DMS79 (cell line): Measurements from ENCODE around the gene GNG12.

ENCODE experiments used
- DNase-seq: peaks from one replicate; lab custom pipeline; 2025; lab: John Stamatoyannopoulos, UW

GNG12 gene

GRCh38 chr1:67840449-67840848 lies 7.2 kb upstream of the GNG12 start:
- no peak for DNase-seq

GRCh38 chr1:67839826-67840225 lies 6.6 kb upstream of the GNG12 start:
- DNase-seq: no peak

DNA sequence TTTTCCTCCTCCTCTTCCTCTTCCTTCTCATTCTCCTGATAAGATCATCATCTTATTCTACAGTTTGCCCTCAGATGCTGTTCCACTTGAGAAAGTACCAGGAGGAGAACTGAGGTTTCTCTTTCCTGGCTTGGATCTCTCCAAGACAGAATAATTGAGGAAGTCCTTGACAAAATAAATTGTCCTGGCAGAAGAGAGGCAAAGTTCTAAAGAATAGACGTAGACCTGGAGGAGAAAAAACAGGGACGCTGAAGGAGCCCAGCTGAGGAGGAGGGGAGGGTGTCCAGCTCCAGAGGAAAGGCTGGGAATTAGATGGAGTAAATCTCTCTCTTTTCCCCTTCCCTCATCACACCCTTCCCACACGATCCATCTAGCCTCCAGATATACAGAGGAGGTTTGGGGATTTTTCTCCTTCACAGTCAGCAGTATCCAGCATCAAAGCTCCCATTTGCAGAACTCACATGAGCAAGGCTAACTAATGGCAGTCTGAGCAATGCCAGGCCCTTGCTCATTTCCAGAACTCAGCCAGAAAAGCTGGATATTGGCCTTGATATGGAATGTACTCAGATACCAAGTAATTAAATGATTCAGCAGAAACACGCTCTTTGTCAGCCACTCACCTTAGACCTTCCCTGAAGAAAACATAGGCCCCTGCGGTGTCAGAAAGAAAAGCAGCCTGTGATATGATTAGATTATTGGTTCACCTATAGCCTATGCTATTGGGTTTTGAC lies 5.1 kb upstream of the GNG12 start:
- no peak for DNase-seq

GRCh38 chr1:67836769-67837168 lies 3.5 kb upstream of the GNG12 start:
- DNase-seq: no peak

DNA sequence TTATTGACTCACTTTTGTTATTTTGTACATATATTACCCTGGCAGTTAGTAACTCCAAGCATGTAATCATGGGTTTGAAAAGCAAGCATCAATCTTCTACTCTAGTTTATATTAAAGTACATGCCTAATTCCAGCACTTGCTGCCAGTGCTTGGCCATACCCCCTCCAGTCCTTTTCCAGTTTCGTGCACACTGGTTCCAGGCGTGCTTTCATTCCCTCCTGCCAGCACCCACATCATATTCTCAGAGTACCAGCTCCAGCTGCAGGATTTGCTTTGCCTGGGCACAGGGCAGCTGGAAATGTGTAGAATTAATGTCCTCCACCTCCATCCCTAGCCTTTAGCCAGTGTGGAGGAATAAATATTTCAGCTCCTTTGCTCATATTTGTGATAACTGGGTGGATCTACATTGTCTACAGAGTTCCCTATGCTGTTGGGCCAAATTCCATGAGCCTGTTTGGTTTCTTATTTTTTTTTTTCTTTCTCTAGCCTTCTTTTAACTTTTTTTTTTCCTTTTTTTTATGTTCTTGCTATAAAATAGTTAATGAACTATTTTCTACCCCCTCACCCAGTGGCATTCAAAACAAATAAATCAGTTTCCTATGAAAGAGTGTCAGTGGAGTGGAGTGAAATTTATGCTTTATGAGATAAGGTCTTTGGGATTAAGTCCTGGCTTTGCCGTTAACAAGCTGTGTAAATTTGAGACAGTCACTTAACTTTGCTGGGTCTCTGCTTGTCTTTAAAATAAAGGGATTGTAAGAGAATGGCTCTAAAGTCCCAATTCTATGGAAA lies 2.6 kb upstream of the GNG12 start:
- DNase-seq: no peak

- no peak for DNase-seq
Observed at GRCh38 chr1:67834246-67834877, 1.1 kb upstream of the GNG12 start.

DNA sequence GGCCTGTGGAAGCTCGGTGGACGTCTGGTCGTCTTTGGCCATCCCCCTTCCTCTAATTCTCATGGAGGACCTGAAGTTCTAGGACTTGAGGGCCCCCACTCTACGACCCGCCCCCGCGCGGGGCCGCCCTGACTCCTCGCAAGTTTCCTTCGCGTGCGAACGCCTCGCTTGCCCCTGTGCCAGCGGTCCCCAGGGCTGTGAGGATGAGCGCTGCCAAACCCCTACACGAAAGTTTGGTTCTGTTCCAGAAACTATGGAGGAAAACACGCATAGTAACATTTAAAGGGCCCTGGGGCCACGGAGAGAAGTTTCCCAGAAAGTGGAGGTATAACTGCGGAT lies 304 bp upstream of the GNG12 start:
- DNase-seq: no peak

GRCh38 chr1:67831850-67832513 lies 1.3 kb downstream of the GNG12 start:
- no peak for DNase-seq

- DNase-seq: no peak
Observed at GRCh38 chr1:67830928-67831830, 2.1 kb downstream of the GNG12 start.

DNA sequence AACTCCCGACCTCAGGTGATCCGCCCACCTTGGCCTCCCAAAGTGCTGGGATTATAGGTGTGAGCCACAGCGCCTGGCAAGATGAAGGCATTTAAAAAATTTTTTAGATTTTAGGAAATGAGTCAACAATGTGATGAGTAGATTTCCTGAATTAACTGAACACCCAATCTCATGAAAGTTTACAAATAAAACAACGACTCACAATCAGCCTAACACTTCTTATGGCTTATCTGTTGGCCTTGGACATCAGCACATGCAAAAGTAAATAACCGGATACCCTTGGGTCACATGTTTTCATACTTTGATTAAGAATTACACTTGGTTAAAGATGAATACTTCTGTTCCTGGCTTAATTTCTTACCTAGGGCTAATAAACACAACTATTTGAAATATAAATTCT lies 3.0 kb downstream of the GNG12 start:
- DNase-seq: no peak

DNA sequence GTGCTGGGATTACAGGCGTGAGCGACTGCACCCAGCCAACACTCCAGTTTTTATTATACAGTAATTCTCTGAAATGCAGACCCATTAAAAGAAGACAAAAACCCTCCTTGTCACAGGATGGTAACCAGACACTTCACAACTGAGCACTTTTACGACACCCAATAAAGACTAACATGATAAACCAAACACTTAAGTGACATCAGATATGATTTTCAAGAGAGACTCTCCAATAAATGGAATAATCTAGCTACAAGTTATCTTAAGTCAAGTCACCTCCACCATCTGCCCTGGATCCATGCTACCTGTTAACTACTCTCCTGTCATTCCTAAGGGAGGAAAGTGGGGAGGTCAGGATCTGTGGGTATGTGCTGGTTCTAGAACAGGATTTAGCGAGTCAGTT lies 5.6 kb downstream of the GNG12 start:
- DNase-seq: no peak

DNA sequence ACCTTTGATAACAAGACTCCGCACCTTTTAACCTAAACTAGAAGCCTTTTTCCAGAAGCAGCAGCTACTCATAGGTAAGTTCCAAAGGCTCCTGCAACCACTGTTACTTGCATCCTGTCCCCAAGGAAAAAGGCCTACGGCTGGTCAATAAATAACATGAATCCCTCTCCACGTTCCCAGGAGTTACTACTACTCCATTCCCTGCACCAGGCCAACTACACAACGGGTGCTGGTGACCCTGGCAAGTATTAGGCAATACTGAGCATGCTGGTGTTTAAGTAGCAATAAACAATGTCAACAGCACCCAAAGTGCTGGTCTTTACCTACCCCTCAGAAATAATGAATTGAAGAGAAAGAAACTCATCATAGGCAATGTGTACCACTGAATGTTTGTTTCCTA lies 7.7 kb downstream of the GNG12 start:
- DNase-seq: no peak

GRCh38 chr1:67824766-67825165 lies 8.5 kb downstream of the GNG12 start:
- no peak for DNase-seq

DNA sequence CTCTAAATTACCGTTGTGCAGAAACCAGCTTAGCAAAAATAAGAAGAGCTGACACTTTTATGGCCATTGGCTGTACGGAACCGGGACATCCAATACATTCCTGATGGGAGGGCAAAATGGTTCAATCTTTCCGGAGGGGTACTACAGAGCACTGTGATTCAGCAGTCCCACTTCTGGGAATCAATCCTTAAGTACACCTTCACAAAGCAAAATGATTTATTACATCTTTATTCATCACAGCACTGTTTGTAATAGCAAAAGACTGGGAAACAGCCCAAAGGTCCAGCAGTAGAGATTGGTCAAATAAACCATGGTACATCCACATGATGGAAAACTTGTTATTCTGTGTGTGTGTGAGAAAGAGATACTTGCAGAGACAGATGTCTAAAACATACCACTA lies 9.7 kb downstream of the GNG12 start:
- DNase-seq: no peak

DNA sequence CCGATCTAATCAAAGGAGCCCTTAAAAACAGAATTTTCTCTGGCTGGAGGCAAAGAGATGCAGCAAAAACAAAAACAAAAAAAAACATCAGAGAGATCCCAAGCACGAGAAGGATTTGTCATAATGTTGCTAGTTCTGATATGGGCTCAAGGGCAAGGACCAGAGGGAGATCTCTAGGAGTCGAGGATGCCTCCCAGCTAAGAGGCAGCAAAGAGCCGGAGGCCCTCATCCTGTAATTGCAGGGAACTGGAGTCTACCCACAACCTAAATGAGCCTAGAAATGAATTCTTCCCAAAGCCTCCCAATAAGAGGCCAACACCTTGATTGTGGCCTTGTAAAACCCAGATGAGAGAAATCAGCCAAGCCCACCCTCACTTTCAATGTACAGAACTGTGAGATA lies 12.0 kb downstream of the GNG12 start:
- DNase-seq: no peak

GRCh38 chr1:67818725-67819301 lies 14.5 kb downstream of the GNG12 start:
- no peak for DNase-seq

- no peak for DNase-seq
Observed at GRCh38 chr1:67818162-67818561, 15.1 kb downstream of the GNG12 start.

- no peak for DNase-seq
Observed at GRCh38 chr1:67817319-67817718, 15.9 kb downstream of the GNG12 start.

- DNase-seq: no peak
Observed at GRCh38 chr1:67816506-67816905, 16.8 kb downstream of the GNG12 start.

- no peak for DNase-seq
Observed at GRCh38 chr1:67816095-67816475, 17.2 kb downstream of the GNG12 start.
